Gastroesophageal sphincter (tissue), 4 donors: Measurements from ENCODE around the gene CDRT4. TPM values are rescaled to one million over a fixed set of nuclear protein-coding genes. Genes with fewer than 3 reads are reported as not detected.

ENCODE experiments used
- ATAC-seq: fragments of 150-250 bp; one replicate; pipeline ENCODE4 v1.9.1; 2016; ENCODE audit warnings: mild to moderate bottlenecking, moderate library complexity
- H3K27ac ChIP-seq, 4 donors: fragments of 200-600 bp; sonication (generic) in 3 of 4; 1 replicate in 3 of 4; 2 replicates in 1 of 4; pipeline ENCODE4 v1.5.1; 2016 to 2019
- H3K27me3 ChIP-seq: fragments of 200-600 bp; sonication (generic); one replicate; pipeline ENCODE4 v1.5.1; 2019
- H3K36me3 ChIP-seq, 2 donors: fragments of 200-600 bp; sonication (generic); one replicate each; pipeline ENCODE4 v1.5.1; 2019; ENCODE audit warnings: control low read depth in 1 of 2
- H3K4me1 ChIP-seq, 3 donors: fragments of 200-600 bp; sonication (generic); 1 replicate in 2 of 3; 2 replicates in 1 of 3; pipeline ENCODE4 v1.5.1; 2016 to 2019; ENCODE audit warnings: control low read depth in 2 of 3
- H3K4me3 ChIP-seq, 2 donors: fragments of 200-600 bp; sonication (generic); one replicate each; pipeline ENCODE4 v1.5.1; 2019; ENCODE audit warnings: mild to moderate bottlenecking in 1 of 2, moderate library complexity in 1 of 2
- H3K9me3 ChIP-seq, 3 donors: fragments of 200-600 bp; sonication (generic); one replicate each; pipeline ENCODE4 v1.5.1; 2017 to 2019; ENCODE audit warnings: control low read depth in 2 of 3
- EP300 ChIP-seq: sonication (generic); formaldehyde crosslinking; IDR thresholded peaks from one replicate; pipeline ENCODE4 v1.6.1; 2017; ENCODE audit warnings: antibody characterized with exemption, mild to moderate bottlenecking
- POLR2A ChIP-seq, 2 donors: fragments of 450-650 bp; IDR thresholded peaks; one replicate each; pipeline ENCODE4 v1.6.1; 2017; ENCODE audit warnings: antibody characterized with exemption in 2 of 2, mild to moderate bottlenecking in 2 of 2, moderate library complexity in 1 of 2
- POLR2AphosphoS5 ChIP-seq: sonication (generic); formaldehyde crosslinking; IDR thresholded peaks from one replicate; pipeline ENCODE4 v1.6.1; 2017; ENCODE audit warnings: antibody characterized with exemption
- WGBS, 2 donors: methylation state at CpG; one replicate each; pipeline ENCODE4 v1.1.5; 2018; ENCODE audit warnings: low coverage in 1 of 2; 5-methylcytosine and 5-hydroxymethylcytosine counted together
- total RNA-seq, 4 donors: library from RNA; depleted of rRNA; stranded (reverse); fragments of >200 nt; gene quantifications; one replicate each; pipeline ENCODE4 v1.1.0, GENCODE V29; 2016
- TF ChIP-seq, protein P1 (sequence below), 4 experiments: fragments of 200-600 bp in 2 of 4; fragments of 450-650 bp in 2 of 4; sonication (generic) in 1 of 4; IDR thresholded peaks; one replicate each; pipeline ENCODE4 v1.5.1; 2017 to 2019; ENCODE audit warnings: antibody characterized with exemption in 4 of 4, mild to moderate bottlenecking in 2 of 4, moderate library complexity in 2 of 4

CDRT4 gene
- total RNA-seq, 4 donors from 2014 or later = 5.4 to 5.9 (median 5.5) TPM

DNA sequence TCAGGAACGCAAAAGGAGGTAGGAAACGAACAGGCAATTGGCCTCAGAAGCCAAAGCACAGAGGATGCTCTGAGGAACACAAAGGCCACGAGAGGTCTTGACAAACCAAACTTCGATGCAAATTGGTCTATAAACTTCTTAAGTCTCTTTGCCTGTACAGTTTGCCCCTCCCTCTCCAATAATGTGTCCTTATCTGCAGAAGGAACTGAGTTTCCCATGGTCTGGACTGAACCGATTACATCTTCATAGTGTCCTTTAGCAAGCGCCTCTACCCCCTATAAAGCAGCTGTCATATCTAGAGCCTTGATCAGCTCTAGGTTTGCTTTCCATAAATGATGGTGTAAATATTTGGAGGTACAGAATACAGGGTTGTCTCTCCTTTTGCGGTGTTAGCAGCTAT, 3.1 kb upstream of the CDRT4 start:
- no peaks in the 10 kb centered on the region for H3K9me3 ChIP-seq
- no peak overlapping the region for H3K4me3 ChIP-seq
- TF ChIP-seq POLR2AphosphoS5 (no peak), EP300 (no peak), POLR2A (IDR thresholded peaks at IDR 0.05) (no peak)
- TF ChIP-seq, protein P1, sequence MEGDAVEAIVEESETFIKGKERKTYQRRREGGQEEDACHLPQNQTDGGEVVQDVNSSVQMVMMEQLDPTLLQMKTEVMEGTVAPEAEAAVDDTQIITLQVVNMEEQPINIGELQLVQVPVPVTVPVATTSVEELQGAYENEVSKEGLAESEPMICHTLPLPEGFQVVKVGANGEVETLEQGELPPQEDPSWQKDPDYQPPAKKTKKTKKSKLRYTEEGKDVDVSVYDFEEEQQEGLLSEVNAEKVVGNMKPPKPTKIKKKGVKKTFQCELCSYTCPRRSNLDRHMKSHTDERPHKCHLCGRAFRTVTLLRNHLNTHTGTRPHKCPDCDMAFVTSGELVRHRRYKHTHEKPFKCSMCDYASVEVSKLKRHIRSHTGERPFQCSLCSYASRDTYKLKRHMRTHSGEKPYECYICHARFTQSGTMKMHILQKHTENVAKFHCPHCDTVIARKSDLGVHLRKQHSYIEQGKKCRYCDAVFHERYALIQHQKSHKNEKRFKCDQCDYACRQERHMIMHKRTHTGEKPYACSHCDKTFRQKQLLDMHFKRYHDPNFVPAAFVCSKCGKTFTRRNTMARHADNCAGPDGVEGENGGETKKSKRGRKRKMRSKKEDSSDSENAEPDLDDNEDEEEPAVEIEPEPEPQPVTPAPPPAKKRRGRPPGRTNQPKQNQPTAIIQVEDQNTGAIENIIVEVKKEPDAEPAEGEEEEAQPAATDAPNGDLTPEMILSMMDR (IDR thresholded peaks at IDR 0.05) = no peak
- WGBS, 2 donors = 33 to 50% methylated on average over 3 to 5 of the region's 7 CpGs
- H3K36me3 ChIP-seq = no peaks in the 10 kb centered on the region
- no peak for ATAC-seq
- no peaks in the 10 kb centered on the region for H3K27me3 ChIP-seq
- no peak overlapping the region for H3K27ac ChIP-seq
- peaks cover 0 to 19% (median 0%) of the 10 kb centered on the region in 3 donors for H3K4me1 ChIP-seq

DNA sequence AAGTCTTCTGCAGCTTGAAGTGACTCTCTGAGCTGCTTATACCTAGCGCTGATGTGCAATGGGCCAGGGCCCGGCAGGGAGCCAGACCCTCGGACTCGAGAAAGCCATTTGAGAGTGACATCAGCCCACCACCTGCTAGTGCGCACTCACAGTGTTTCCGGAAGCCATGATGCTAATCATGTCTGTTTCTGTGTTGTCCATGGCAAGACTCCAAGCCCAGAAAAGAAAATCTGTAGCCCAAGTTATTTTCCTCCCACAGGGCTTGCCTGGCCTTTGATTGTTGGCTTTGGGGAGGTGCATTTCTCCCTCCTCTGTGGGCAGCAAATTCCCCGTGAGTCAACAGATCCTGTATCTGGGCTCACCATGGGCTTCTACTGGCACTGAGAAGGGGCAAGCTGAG, 1.8 kb upstream of the CDRT4 start:
- no peak for TF ChIP-seq POLR2AphosphoS5
- TF ChIP-seq, protein P1 (IDR thresholded peaks at IDR 0.05) = no peak
- TF ChIP-seq POLR2A (IDR thresholded peaks at IDR 0.05) = no peak
- TF ChIP-seq EP300 = no peak
- 60 to 80% methylated on average over 1 of the region's 7 CpGs for WGBS, 2 donors
- H3K4me1 ChIP-seq = peaks cover 0 to 25% (median 5%) of the 10 kb centered on the region in 3 donors
- no peaks in the 10 kb centered on the region for H3K9me3 ChIP-seq
- no peak overlapping the region for H3K4me3 ChIP-seq
- no peak for ATAC-seq
- H3K27me3 ChIP-seq = no peaks in the 10 kb centered on the region
- no peaks in the 10 kb centered on the region for H3K36me3 ChIP-seq
- no peak overlapping the region for H3K27ac ChIP-seq

DNA sequence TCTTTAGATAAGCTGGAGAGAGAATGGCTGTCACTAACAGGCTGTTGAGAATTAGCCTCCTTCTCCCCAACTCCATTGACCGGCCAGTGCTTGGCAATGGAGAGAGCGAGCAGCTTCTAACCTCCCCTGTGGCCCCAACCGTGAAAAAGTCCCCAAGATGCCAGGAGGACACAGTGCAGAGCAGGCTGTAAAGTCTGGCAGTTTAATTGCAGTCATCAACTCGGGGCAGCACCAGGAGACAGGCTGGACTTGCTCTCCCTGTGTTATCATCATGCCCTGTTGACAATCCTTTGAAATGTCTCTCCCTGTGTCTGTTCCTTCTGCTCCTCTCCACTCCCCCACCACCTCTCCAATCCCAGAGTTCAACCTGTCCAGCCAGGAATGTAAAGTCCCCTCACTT, 705 bp upstream of the CDRT4 start:
- WGBS, 2 donors = 27% methylated on average over 2 of the region's 4 CpGs; no CpG with 5 or more reads in 1 of the 2 donors
- H3K27me3 ChIP-seq = no peaks in the 10 kb centered on the region
- no peak for ATAC-seq
- no peaks in the 10 kb centered on the region for H3K9me3 ChIP-seq
- H3K27ac ChIP-seq = no peak overlapping the region
- TF ChIP-seq EP300 = no peak
- no peak for TF ChIP-seq POLR2AphosphoS5
- TF ChIP-seq, protein P1 (IDR thresholded peaks at IDR 0.05) = no peak
- no peak for TF ChIP-seq POLR2A (IDR thresholded peaks at IDR 0.05)
- H3K36me3 ChIP-seq = no peaks in the 10 kb centered on the region
- H3K4me3 ChIP-seq = no peak overlapping the region
- peaks cover under 1 to 27% (median 15%) of the 10 kb centered on the region in 3 donors for H3K4me1 ChIP-seq

DNA sequence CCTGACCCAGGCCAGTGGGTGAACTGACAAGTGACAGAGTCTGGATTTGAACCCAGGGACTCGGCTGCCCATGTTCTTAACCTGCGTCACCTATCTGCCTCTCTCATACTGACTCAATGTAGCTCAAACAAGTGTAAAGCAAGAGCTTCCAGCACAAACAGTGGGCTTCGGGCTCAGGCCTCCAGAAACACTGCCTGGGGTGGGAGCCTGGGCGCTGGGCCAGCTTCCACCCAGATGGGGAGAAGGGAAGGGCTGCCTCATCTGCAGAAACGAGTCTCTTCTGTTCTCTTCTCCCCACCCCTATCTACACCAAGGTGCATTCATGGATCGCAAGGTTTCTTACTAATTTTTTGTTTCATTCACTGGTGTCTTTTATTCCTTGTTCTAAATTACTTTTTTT, 1.3 kb downstream of the CDRT4 start:
- Histone ChIP-seq H3K4me3 (no peak overlapping the region), H3K27ac (peak overlapping the region in 2 of 4 donors; percentile 16 to 36), H3K4me1 (peaks cover 6 to 38% (median 22%) of the 10 kb centered on the region in 3 donors), H3K9me3 (no peaks in the 10 kb centered on the region), H3K27me3 (no peaks in the 10 kb centered on the region), H3K36me3 (no peaks in the 10 kb centered on the region)
- TF ChIP-seq, protein P1 (IDR thresholded peaks at IDR 0.05) = no peak
- no peak for TF ChIP-seq POLR2AphosphoS5
- TF ChIP-seq POLR2A (IDR thresholded peaks at IDR 0.05) = no peak
- TF ChIP-seq EP300 = no peak
- no peak for ATAC-seq
- WGBS, 2 donors = 67 to 100% methylated on average over 1 to 5 of the region's 6 CpGs

DNA sequence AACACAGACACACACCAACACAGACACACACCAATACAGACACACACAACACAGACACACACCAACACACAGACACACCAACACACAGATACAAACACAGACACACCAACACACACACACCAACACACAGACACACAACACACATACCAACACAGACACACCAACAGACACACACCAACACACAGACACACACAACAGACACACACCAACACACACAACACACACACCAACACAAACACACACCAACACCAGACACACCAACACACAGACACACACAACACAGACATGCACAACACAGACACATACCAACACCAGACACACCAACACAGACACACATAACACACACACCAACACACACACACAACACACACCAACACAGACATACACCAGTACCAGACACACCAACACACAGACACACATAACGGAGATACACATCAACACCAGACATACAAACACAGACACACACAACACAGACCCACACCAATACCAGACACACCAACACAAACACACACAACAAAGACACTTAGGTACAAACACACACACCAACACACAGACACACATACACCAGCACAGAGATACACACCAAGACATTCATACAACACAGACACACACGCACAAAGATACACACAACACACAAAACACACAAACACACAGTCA, 2.2 kb downstream of the CDRT4 start:
- no peaks in the 10 kb centered on the region for H3K27me3 ChIP-seq
- no peak for TF ChIP-seq POLR2A (IDR thresholded peaks at IDR 0.05)
- no peak for TF ChIP-seq EP300
- TF ChIP-seq POLR2AphosphoS5 = no peak
- TF ChIP-seq, protein P1 (IDR thresholded peaks at IDR 0.05) = no peak
- peak overlapping the region in 2 of 4 donors; percentile 9 to 75 for H3K27ac ChIP-seq
- H3K9me3 ChIP-seq = no peaks in the 10 kb centered on the region
- H3K36me3 ChIP-seq = no peaks in the 10 kb centered on the region
- whole genome bisulfite sequencing, 2 donors = 83 to 100% methylated on average over 1 of the region's 2 CpGs
- no peak for ATAC-seq
- peaks cover 6 to 48% (median 22%) of the 10 kb centered on the region in 3 donors for H3K4me1 ChIP-seq
- H3K4me3 ChIP-seq = no peak overlapping the region
